HG03432 (cell line): ENCODE data around the gene TWIST1.

ENCODE experiments used
- ATAC-seq: cut with Tn5 transposase; IDR thresholded peaks from one replicate; pipeline ENCODE4 v1.9.1; 2021; ENCODE audit warnings: mild to moderate bottlenecking, moderate library complexity; ENCODE audit not compliant: unreplicated experiment

Gene TWIST1

GRCh38 chr7:19117091-19117869, at the start of gene TWIST1:
TWIST1 (minus strand) TSS chr7:19117636; CDS start chr7:19117321, 315 bp downstream.
- ATAC-seq = peak; percentile 44

DNA sequence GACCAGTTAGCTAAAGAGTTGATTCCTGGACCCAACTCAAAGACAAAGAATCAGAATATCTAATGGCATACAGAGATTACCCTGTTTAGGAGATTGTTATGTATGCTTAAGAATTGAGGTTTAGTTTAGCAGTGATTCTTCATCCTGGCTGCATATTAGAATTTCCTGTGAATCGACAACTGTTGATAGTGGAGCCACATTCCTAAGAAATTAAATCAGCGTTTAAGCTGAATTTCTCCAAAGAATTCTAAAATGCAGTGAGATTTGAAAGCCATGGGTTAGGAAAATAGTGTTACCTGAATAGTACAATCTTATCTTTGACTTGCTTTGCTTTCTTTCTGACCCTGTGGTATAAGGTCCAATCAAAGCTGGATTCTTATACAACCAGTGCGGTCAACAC, 44.2 kb upstream of the TWIST1 start:
- ATAC-seq = no peak

GRCh38 chr7:19146699-19147098, 29.3 kb upstream of the TWIST1 start:
- ATAC-seq = no peak

- no peak for ATAC-seq
Observed at GRCh38 chr7:19145434-19146115, 28.1 kb upstream of the TWIST1 start.

DNA sequence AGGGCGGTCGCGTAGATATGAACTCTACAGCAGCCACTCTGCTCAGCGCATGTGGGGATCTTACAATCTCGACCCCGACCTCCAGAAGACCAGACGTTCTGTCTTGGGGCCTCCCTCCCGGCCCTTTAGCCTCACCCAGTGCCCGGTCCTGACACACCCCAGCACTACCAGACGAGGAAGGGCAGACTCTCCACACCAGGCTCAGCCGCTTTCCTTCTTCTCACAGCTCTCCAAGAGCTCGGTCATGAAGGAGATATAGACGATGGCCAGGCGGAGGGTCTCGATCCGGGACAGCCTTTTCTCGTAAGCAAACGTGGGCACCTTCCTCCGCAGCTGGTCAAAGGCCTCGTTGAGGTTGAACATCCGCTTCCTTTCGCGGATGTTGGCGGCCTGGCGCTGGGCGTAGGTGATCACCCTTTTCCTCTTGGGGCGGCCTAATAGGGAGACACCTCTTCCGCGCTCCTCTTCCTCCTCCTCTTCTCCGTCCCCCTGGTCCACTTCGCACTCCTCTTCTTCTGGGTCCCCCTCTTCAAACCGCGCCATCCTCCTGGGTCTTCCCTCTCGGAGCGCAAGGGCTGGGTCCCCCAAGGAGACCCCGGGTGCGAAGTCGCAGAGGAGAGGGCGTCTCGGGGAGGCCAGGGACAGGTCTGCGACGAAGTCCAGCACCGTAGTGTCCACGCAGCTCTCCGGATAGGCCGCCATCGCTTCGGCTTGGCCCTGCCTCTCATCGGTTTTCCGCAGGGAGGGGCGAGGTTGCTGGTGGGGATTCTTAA, 27.4 kb upstream of the TWIST1 start, which contains the start of gene FERD3L:
Gene FERD3L (minus strand): TSS at position 761 of the 773 bp plus-strand sequence. CDS start 59 bp downstream, at position 702.
- no peak for ATAC-seq

GRCh38 chr7:19143881-19144574, 26.6 kb upstream of the TWIST1 start:
- no peak for ATAC-seq

- no peak for ATAC-seq
Observed at GRCh38 chr7:19139706-19140327, 22.4 kb upstream of the TWIST1 start.

- no peak for ATAC-seq
Observed at GRCh38 chr7:19133886-19134285, 16.4 kb upstream of the TWIST1 start.

GRCh38 chr7:19133390-19133789, 16.0 kb upstream of the TWIST1 start:
- no peak for ATAC-seq

DNA sequence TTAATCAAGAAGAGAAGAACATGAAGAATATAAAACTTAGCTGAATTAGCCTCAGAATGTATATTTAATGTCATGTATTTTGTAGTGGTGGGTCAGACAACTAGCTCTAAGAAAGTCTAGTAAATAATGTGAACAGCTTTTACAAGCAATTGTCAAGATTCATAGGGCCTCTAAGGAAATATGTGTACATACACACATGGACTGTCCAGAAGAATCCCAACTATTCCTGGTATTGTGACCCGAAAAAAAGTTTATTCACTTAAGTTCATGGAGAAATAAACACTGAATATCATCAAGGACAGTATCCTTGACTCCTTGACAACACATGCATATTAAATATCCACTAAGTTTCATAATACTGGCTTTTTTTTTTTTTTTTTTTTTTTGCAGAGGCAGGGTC, 11.4 kb upstream of the TWIST1 start:
- no peak for ATAC-seq

DNA sequence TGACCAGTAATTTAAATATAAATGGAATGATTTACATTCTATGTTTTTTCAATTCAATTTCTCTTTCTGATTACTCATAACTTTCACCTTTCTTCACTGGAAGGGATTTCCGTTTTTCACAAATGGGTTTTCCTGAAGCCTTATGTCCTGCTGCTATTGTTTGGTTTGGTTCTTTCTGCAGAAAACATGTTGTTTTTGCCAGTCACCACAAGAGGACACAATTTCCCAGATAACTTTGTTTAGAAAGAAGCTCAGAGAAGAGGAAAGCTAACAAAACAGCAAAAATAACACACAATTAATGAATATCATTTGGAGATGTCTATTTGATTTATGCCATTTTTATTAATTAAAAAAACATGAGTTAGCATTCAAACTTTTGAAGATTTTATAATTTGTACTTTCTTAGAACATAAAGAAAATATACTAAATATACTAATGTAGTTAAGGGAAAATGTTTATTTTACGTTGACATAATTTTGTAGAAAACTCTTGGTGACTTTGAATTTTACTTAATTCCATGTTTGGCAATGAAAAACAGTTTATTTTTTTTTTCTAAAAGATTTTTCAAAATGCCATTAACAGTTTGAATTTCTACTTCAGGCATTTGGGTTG, 4.6 kb upstream of the TWIST1 start:
- no peak for ATAC-seq

DNA sequence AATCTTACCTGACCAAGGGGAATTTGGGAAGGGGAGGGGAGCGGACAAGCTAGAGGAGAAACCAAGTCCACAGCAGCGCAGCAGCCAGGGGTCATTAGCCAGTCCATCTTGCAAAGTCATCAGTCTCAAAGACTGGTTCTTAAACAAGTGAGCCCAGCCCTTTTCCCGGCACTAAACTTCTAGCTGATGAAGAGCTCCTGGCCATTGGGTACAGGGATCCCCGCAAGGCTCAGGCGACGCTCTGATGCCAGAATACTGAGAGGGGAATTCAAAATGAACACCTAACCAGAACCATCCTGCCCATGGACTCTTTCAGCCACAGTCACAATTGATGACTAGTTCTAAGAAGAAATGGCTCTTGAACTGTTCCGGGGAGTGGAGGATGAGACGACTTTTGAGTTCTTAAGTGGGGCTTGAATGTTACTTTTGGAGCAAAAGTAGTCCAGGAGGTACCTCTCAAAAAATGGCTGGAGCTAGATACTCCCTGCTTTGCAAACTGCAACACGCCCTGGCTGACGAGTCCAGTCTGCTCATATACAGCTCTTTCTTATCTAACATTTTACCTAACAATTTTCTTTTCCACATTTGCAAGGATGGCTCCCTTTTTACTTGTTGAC, 2.5 kb upstream of the TWIST1 start:
- no peak for ATAC-seq

GRCh38 chr7:19119372-19119771, 1.9 kb upstream of the TWIST1 start:
- no peak for ATAC-seq

DNA sequence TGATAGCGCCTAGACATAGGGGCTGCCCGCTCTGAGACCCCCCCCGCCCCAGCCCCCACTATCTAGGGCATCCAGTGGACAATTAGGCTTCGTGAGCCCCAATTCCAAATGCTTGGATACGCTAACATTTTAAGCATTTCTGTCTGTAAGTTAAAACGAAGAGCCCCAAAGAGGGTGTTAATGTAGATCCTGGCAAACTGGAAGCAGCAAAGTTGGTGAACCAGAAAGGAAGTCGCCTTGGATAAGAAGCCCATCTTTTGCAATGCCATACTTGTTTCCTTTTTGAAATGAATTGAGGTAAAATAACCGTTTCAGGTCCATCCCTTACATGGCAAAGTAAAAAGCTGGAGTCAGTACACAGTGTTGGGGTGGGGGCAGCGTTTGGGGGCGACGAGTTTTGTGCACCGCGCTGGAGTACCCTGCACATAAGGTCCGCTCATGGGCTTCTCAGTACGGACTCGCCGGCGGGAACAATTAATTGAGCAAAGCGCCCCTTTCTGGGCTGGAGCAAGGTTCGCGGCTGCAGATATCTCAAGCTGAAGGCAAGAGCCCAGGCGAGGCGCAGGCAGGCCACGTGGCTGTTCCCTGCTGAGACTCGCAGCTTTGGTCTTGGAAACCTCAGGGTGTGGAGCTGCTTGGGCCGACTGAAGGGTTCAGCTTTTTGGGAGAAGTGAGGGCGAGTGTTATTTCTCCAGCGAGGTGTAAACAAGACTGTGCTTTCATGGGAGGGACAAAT, 1.4 kb upstream of the TWIST1 start:
- ATAC-seq = no peak

DNA sequence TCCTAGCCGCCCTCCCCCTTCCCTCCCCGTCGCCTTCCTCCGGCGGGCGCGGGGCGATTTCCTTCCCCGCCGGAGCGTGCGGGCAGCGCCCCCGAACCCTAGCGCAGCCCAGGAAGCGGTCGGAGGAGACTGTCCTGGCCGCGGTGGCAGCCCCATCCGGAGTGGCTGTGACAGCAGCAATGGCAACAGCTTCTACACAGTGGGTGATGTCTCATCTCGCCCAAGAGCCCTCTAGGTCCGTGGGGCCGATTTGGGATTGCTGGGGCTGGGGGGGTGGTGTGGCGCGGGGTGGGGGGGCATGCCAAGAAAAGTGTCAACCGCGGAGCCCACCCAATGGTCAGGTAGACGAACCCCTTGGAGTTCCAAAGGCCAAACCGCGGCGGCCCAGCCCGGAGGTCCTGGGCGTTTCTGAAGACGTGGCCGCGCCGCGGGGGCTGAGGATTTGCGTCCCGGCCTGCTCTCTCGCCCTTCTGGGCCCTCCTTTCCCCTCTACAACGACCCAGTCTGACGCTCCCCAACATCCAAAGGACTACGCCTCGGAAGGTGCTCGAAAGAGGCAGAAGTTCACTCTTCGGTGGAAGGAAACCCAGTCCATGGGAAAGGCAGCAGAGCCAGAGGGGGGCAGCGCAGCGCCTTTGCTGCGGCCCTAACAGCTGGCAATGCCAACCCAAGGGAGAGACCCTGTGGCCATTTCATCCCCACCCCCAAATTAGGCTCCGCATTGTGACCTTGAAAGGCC, 603 bp upstream of the TWIST1 start:
- ATAC-seq = no peak

DNA sequence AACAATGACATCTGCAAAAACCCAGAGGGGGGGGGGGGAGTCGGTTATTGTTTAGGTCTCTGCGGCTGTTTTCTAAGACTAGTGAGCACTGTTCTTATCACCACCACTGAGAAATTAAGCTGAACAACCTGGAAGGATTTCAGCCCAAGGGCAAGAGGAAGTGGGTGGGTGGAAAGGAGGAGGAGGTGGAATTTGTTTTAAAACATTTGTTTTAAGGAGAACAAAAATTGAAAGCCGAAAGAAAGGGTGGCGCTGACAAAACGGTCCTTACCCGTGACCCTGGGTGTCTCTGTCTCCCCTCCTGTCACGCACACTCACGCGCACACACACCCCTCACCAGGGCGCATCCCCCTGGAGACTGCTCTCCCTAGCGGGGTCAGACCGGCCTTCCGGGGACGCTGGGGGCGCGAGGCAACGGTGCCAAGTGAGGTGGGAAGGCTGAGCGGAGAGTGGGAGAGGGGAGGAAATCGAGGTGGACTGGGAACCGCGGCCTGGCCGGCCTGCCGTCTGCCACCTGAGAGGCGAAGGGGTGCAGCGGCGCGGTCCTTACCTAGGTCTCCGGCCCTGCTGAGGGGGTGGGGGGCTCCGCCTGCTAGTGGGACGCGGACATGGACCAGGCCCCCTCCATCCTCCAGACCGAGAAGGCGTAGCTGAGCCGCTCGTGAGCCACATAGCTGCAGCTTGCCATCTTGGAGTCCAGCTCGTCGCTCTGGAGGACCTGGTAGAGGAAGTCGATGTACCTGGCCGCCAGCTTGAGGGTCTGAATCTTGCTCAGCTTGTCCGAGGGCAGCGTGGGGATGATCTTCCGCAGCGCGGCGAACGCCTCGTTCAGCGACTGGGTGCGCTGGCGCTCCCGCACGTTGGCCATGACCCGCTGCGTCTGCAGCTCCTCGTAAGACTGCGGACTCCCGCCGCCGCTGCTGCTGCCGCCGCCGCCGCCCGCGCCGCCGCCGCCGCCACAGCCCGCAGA, 1.0 kb downstream of the TWIST1 start:
- ATAC-seq = peak; percentile 36

GRCh38 chr7:19114551-19114855, 2.9 kb downstream of the TWIST1 start:
- no peak for ATAC-seq
